Neural cell (in vitro differentiated cells): ENCODE data around the gene CARMIL1.

ENCODE experiments used
- CTCF ChIP-seq: fragments of 450-650 bp; IDR thresholded peaks from 2 replicates; pipeline ENCODE4 v1.5.1; 2014; ENCODE audit warnings: antibody characterized with exemption, mild to moderate bottlenecking, moderate library complexity; ENCODE audit not compliant: poor library complexity, severe bottlenecking
- EP300 ChIP-seq: fragments of 450-650 bp; conservative IDR thresholded peaks from 2 replicates; pipeline ENCODE4 v1.6.1; 2014; ENCODE audit warnings: antibody characterized with exemption, mild to moderate bottlenecking, moderate library complexity; ENCODE audit not compliant: poor library complexity, severe bottlenecking
- EZH2 ChIP-seq: fragments of 200-600, 300-800 bp; shearing (Covaris generic), sonication (generic); IDR thresholded peaks from 2 replicates; pipeline ENCODE4 v1.6.1; 2014; ENCODE audit warnings: antibody characterized with exemption, low read length, borderline replicate concordance, mild to moderate bottlenecking; ENCODE audit not compliant: insufficient read depth, poor library complexity, severe bottlenecking
- POLR2AphosphoS5 ChIP-seq: IDR thresholded peaks from 2 replicates; pipeline ENCODE4 v1.6.1; 2012
- TAF1 ChIP-seq: IDR thresholded peaks from 2 replicates; pipeline ENCODE4 v1.6.1; 2012; ENCODE audit warnings: low read depth
- TF ChIP-seq, protein P1 (sequence below): IDR thresholded peaks from 2 replicates; pipeline ENCODE4 v1.6.1; 2012; ENCODE audit warnings: borderline replicate concordance

- TF ChIP-seq CTCF (no peak), POLR2AphosphoS5 (no peak), EZH2 (no peak), EP300 (no peak), TAF1 (no peak)
- TF ChIP-seq, protein P1, sequence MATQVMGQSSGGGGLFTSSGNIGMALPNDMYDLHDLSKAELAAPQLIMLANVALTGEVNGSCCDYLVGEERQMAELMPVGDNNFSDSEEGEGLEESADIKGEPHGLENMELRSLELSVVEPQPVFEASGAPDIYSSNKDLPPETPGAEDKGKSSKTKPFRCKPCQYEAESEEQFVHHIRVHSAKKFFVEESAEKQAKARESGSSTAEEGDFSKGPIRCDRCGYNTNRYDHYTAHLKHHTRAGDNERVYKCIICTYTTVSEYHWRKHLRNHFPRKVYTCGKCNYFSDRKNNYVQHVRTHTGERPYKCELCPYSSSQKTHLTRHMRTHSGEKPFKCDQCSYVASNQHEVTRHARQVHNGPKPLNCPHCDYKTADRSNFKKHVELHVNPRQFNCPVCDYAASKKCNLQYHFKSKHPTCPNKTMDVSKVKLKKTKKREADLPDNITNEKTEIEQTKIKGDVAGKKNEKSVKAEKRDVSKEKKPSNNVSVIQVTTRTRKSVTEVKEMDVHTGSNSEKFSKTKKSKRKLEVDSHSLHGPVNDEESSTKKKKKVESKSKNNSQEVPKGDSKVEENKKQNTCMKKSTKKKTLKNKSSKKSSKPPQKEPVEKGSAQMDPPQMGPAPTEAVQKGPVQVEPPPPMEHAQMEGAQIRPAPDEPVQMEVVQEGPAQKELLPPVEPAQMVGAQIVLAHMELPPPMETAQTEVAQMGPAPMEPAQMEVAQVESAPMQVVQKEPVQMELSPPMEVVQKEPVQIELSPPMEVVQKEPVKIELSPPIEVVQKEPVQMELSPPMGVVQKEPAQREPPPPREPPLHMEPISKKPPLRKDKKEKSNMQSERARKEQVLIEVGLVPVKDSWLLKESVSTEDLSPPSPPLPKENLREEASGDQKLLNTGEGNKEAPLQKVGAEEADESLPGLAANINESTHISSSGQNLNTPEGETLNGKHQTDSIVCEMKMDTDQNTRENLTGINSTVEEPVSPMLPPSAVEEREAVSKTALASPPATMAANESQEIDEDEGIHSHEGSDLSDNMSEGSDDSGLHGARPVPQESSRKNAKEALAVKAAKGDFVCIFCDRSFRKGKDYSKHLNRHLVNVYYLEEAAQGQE: no peak
These were observed 9.3 kb downstream of the CARMIL1 start for GRCh38 chr6:25288518-25288917.
